ENCODE results near the gene CHST15.

The CHST15 gene

GRCh38 chr10:124060148-124060720 lies 33.2 kb downstream of the CHST15 start:
- no peak for TF ChIP-seq CTCF (IDR thresholded peaks at IDR 0.05; ENCODE audit: low read depth, low read length, missing control alignments)
- no peak overlapping the region for H3K4me3 ChIP-seq (ENCODE audit: low read depth, low read length)
- no peak for DNase-seq (ENCODE audit: low read depth)

- no peak for TF ChIP-seq CTCF (IDR thresholded peaks at IDR 0.05; ENCODE audit: low read depth, low read length, missing control alignments)
- DNase-seq (ENCODE audit: low read depth): no peak
- no peak overlapping the region for H3K4me3 ChIP-seq (ENCODE audit: low read depth, low read length)
Measured at GRCh38 chr10:124059551-124059950, 33.8 kb downstream of the CHST15 start.

GRCh38 chr10:124058346-124059003 lies 34.9 kb downstream of the CHST15 start:
- no peak for TF ChIP-seq CTCF (IDR thresholded peaks at IDR 0.05; ENCODE audit: low read depth, low read length, missing control alignments)
- no peak for DNase-seq (ENCODE audit: low read depth)

GRCh38 chr10:124057601-124058000 lies 35.8 kb downstream of the CHST15 start:
- no peak overlapping the region for H3K4me3 ChIP-seq (ENCODE audit: low read depth, low read length)
- no peak for DNase-seq (ENCODE audit: low read depth)
- TF ChIP-seq CTCF (IDR thresholded peaks at IDR 0.05; ENCODE audit: low read depth, low read length, missing control alignments): no peak

More at GRCh38 chr10:124058346-124059003, 34.9 kb downstream of the CHST15 start:
- no peak overlapping the region for H3K4me3 ChIP-seq (ENCODE audit: low read depth, low read length)

GRCh38 chr10:124056337-124056980 lies 36.9 kb downstream of the CHST15 start:
- no peak for DNase-seq (ENCODE audit: low read depth)
- no peak overlapping the region for H3K4me3 ChIP-seq (ENCODE audit: low read depth, low read length)
- no peak for TF ChIP-seq CTCF (IDR thresholded peaks at IDR 0.05; ENCODE audit: low read depth, low read length, missing control alignments)

GRCh38 chr10:124053971-124054370 lies 39.4 kb downstream of the CHST15 start:
- no peak for DNase-seq (ENCODE audit: low read depth)
- H3K4me3 ChIP-seq (ENCODE audit: low read depth, low read length): no peak overlapping the region
- TF ChIP-seq CTCF (IDR thresholded peaks at IDR 0.05; ENCODE audit: low read depth, low read length, missing control alignments): no peak

Measured in GM12864 (cell line).